SU-DHL-6 (cell line): ENCODE measurements around the gene CCDC187.

Source experiments
- H2AFZ ChIP-seq: fragments of 200-600 bp; sonication (generic); 2 replicates; pipeline ENCODE4 v1.6.1; 2014; ENCODE audit warnings: low read depth, mild to moderate bottlenecking, moderate library complexity, mixed read lengths, antibody characterized with exemption, low read length; ENCODE audit not compliant: severe bottlenecking
- H3F3A ChIP-seq: fragments of 200-600 bp; shearing (Covaris generic); 2 replicates; pipeline ENCODE4 v1.6.0; 2016; ENCODE audit warnings: antibody characterized with exemption, mild to moderate bottlenecking; ENCODE audit not compliant: insufficient read depth
- H3K27ac ChIP-seq: fragments of 200-600 bp; sonication (generic); 2 replicates; pipeline ENCODE4 v1.5.1; 2016; ENCODE audit warnings: low read depth, mild to moderate bottlenecking, low read length, moderate library complexity, mixed read lengths
- H3K27me3 ChIP-seq: fragments of 200-600 bp; sonication (generic), shearing (Covaris generic); 2 replicates; pipeline ENCODE4 v1.6.0; 2014; ENCODE audit warnings: mild to moderate bottlenecking, low read length
- H3K36me3 ChIP-seq: fragments of 200-600 bp; sonication (generic); 2 replicates; pipeline ENCODE4 v1.6.1; 2014; ENCODE audit warnings: mild to moderate bottlenecking, low read length, mixed read lengths
- H3K4me2 ChIP-seq: fragments of 300-600, 200-600 bp; shearing (Covaris generic), sonication (generic); 2 replicates; pipeline ENCODE4 v1.6.0; 2014; ENCODE audit warnings: low read length, low read depth, mild to moderate bottlenecking; ENCODE audit not compliant: poor library complexity, severe bottlenecking
- H3K4me3 ChIP-seq: fragments of 200-600 bp; sonication (generic); 2 replicates; pipeline ENCODE4 v1.5.1; 2014; ENCODE audit warnings: antibody characterized with exemption, low read length, mild to moderate bottlenecking, mixed read lengths; ENCODE audit not compliant: insufficient read depth, poor library complexity, severe bottlenecking
- H3K79me2 ChIP-seq: fragments of 200-600 bp; sonication (generic); 2 replicates; pipeline ENCODE4 v1.6.1; 2014; ENCODE audit warnings: mild to moderate bottlenecking, low read length, moderate library complexity; ENCODE audit not compliant: insufficient read depth
- H3K9ac ChIP-seq: fragments of 200-600 bp; sonication (generic); 2 replicates; pipeline ENCODE4 v1.7.0; 2014; ENCODE audit warnings: mild to moderate bottlenecking, low read length
- H3K9me2 ChIP-seq: fragments of 200-600 bp; sonication (generic); replicated peaks from 2 replicates; pipeline ENCODE4 v1.6.1; 2014; ENCODE audit warnings: low read length; ENCODE audit not compliant: insufficient read depth
- H3K9me3 ChIP-seq: fragments of 200-600 bp; sonication (generic); 2 replicates; pipeline ENCODE4 v1.6.1; 2014; ENCODE audit warnings: low read length, mixed read lengths; ENCODE audit not compliant: insufficient read depth
- H4K20me1 ChIP-seq: fragments of 200-600 bp; sonication (generic); 2 replicates; pipeline ENCODE4 v1.6.1; 2014; ENCODE audit warnings: low read depth, mild to moderate bottlenecking, antibody characterized with exemption, low read length, moderate library complexity, mixed read lengths
- EZH2phosphoT487 ChIP-seq: fragments of 200-600 bp; sonication (generic), shearing (Covaris generic); conservative IDR thresholded peaks from 2 replicates; pipeline ENCODE4 v1.6.1; 2018; ENCODE audit warnings: mild to moderate bottlenecking, antibody characterized with exemption, low read length, moderate library complexity, mixed read lengths
- TF ChIP-seq, protein P1 (sequence below): fragments of 200-600 bp; sonication (generic); IDR thresholded peaks from one replicate; pipeline ENCODE4 v1.5.1; 2017; ENCODE audit warnings: antibody characterized with exemption, mild to moderate bottlenecking, low read length, moderate library complexity; ENCODE audit not compliant: insufficient read depth, poor library complexity, severe bottlenecking

The CCDC187 gene

GRCh38 chr9:136244122-136244968 lies 59.5 kb downstream of the CCDC187 start:
- H3K9me2 ChIP-seq: no peaks in the 10 kb centered on the region
- H3K27me3 ChIP-seq: no peaks in the 10 kb centered on the region
- no peak for TF ChIP-seq EZH2phosphoT487
- TF ChIP-seq, protein P1, sequence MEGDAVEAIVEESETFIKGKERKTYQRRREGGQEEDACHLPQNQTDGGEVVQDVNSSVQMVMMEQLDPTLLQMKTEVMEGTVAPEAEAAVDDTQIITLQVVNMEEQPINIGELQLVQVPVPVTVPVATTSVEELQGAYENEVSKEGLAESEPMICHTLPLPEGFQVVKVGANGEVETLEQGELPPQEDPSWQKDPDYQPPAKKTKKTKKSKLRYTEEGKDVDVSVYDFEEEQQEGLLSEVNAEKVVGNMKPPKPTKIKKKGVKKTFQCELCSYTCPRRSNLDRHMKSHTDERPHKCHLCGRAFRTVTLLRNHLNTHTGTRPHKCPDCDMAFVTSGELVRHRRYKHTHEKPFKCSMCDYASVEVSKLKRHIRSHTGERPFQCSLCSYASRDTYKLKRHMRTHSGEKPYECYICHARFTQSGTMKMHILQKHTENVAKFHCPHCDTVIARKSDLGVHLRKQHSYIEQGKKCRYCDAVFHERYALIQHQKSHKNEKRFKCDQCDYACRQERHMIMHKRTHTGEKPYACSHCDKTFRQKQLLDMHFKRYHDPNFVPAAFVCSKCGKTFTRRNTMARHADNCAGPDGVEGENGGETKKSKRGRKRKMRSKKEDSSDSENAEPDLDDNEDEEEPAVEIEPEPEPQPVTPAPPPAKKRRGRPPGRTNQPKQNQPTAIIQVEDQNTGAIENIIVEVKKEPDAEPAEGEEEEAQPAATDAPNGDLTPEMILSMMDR: no peak
- no peaks in the 10 kb centered on the region for H4K20me1 ChIP-seq
- H3K79me2 ChIP-seq: peaks cover 59% of the 10 kb centered on the region
- H3K4me3 ChIP-seq: peak overlapping the region; percentile 82
- H3K9ac ChIP-seq: peak overlapping the region; percentile 70
- H2AFZ ChIP-seq: no peak overlapping the region
- H3K27ac ChIP-seq: peak overlapping the region; percentile 87
- H3K36me3 ChIP-seq: no peaks in the 10 kb centered on the region
- peaks cover 30% of the 10 kb centered on the region for H3F3A ChIP-seq
- H3K4me2 ChIP-seq: peak overlapping the region; percentile 94
- no peaks in the 10 kb centered on the region for H3K9me3 ChIP-seq

GRCh38 chr9:136243631-136244030 lies 60.3 kb downstream of the CCDC187 start:
- Histone ChIP-seq H3K27ac (peak overlapping the region; percentile 87), H3K36me3 (no peaks in the 10 kb centered on the region), H3K9ac (peak overlapping the region; percentile 70), H3F3A (peaks cover 30% of the 10 kb centered on the region), H3K4me3 (peak overlapping the region; percentile 82), H2AFZ (no peak overlapping the region), H3K9me3 (no peaks in the 10 kb centered on the region), H3K79me2 (peaks cover 66% of the 10 kb centered on the region), H3K27me3 (no peaks in the 10 kb centered on the region), H4K20me1 (no peaks in the 10 kb centered on the region), H3K4me2 (peak overlapping the region; percentile 94), H3K9me2 (no peaks in the 10 kb centered on the region)
- TF ChIP-seq EZH2phosphoT487: no peak
- TF ChIP-seq, protein P1: no peak

DNA sequence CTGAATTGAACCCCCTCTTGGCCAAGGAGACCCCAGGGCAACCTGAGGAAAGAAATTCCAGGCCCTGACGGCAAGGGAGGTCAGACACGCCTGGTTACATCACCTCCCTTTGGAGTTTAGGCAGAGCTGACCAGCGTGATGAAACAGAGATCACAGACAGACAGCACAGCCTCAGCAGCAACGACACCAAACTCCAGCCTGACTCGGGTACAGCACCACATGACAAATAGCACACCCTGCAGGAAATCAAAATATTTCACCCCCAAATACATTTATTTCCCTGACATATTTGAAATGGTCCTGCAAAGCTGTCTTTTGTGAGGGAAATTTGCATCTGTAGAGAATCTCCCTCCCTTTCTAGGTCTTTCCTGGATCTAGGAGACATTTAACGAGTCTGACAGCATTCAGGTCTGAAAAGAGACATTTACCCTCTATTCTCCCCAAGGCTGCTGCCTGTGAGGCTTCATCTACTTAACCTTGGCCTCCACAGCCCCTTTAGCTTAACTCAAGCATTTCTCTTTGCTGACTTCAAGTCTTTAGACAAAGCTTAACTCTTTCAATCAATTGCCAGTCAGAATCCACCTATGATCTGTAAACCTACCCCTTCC lies 60.9 kb downstream of the CCDC187 start:
- Histone ChIP-seq H3K36me3 (no peaks in the 10 kb centered on the region), H3K27ac (peak overlapping the region; percentile 87), H3K9me3 (no peaks in the 10 kb centered on the region), H3K9ac (peak overlapping the region; percentile 70), H3K27me3 (no peaks in the 10 kb centered on the region), H3K79me2 (peaks cover 72% of the 10 kb centered on the region), H3K9me2 (no peaks in the 10 kb centered on the region), H2AFZ (no peak overlapping the region), H3K4me3 (peak overlapping the region; percentile 82), H4K20me1 (no peaks in the 10 kb centered on the region), H3F3A (peaks cover 30% of the 10 kb centered on the region), H3K4me2 (peak overlapping the region; percentile 94)
- TF ChIP-seq, protein P1: peak; percentile 23
- no peak for TF ChIP-seq EZH2phosphoT487
